BJ (cell line): ENCODE data around the gene TNFRSF17. TPM values are rescaled to one million over a fixed set of nuclear protein-coding genes. Genes with fewer than 3 reads are reported as not detected.

Experiments used
- CTCF ChIA-PET: fragments of 350-600 bp; formaldehyde crosslinking; extraction: SDS; loops from one replicate; lab custom pipeline; 2021; ENCODE audit warnings: antibody characterized with exemption, inconsistent platforms; lab: Yijun Ruan, JAX
- POLR2A ChIA-PET: fragments of 300-600 bp; sonication (Branson Sonifier 250); formaldehyde crosslinking; extraction: SDS; loops from one replicate; lab custom pipeline; 2021; ENCODE audit warnings: antibody characterized with exemption; lab: Charles Lee
- DNase-seq: peaks from one replicate; pipeline ENCODE4 v3.0.0-alpha.2; 2011; ENCODE audit warnings: low read depth
- H3K27me3 ChIP-seq: 2 replicates; pipeline ENCODE4 v1.6.0; 2011; ENCODE audit warnings: low read length; ENCODE audit not compliant: control insufficient read depth, insufficient read depth
- H3K36me3 ChIP-seq: 2 replicates; pipeline ENCODE4 v1.5.1; 2011; ENCODE audit warnings: low read length; ENCODE audit not compliant: control insufficient read depth, insufficient read depth
- H3K4me3 ChIP-seq: 2 replicates; pipeline ENCODE4 v1.5.1; 2011; ENCODE audit warnings: low read depth, mild to moderate bottlenecking, control low read depth, low read length
- CTCF ChIP-seq: IDR thresholded peaks from 2 replicates; pipeline ENCODE4 v1.5.1; 2011; ENCODE audit warnings: low read depth, mild to moderate bottlenecking, control low read depth, inconsistent platforms, low read length, moderate library complexity; ENCODE audit not compliant: insufficient read depth
- polyA plus RNA-seq: library from polyadenylated mRNA; depleted of rRNA; stranded (reverse); fragments of >200 nt; gene quantifications from 2 replicates; pipeline ENCODE4 v1.2.3, GENCODE V29; 2011; rRNA removed
- small RNA-seq: library from RNA; depleted of rRNA; stranded (forward); fragments of <200 nt; gene quantifications from one replicate; pipeline ENCODE3, GENCODE V24; 2012; ENCODE audit warnings: low replicate concordance, low read depth; ENCODE audit not compliant: insufficient read length

TNFRSF17 gene
- polyA plus RNA-seq, 1 experiment, result not detected

GRCh38 chr16:12010388-12011251, 45.6 kb downstream of the TNFRSF17 start:
- no peak for TF ChIP-seq CTCF
- POLR2A ChIA-PET, result interaction anchor here (0.7 kb wide), 1 partner anchor 27 kb away, joined by 4 read pairs; no protein-coding TSS in a partner anchor
- CTCF ChIA-PET, result interaction anchor here (0.9 kb wide), 1 partner anchor 10 kb away, joined by 4 read pairs; no protein-coding TSS in a partner anchor
- Histone ChIP-seq H3K4me3 (no peak overlapping the region), H3K36me3 (peaks cover 2% of the 10 kb centered on the region), H3K27me3 (no peaks in the 10 kb centered on the region)
- peak; percentile 24 for DNase-seq

- H3K36me3 ChIP-seq, result peaks cover 2% of the 10 kb centered on the region
- CTCF ChIA-PET, result no interaction called here
- POLR2A ChIA-PET, result no interaction called here
- no peak overlapping the region for H3K4me3 ChIP-seq
- H3K27me3 ChIP-seq, result no peaks in the 10 kb centered on the region
- no peak for TF ChIP-seq CTCF
- DNase-seq, result no peak
Observed at GRCh38 chr16:12011565-12011964, 46.6 kb downstream of the TNFRSF17 start.

- DNase-seq, result no peak
- CTCF ChIA-PET, result no interaction called here
- Histone ChIP-seq H3K27me3 (no peaks in the 10 kb centered on the region), H3K36me3 (no peaks in the 10 kb centered on the region), H3K4me3 (no peak overlapping the region)
- POLR2A ChIA-PET, result no interaction called here
- no peak for TF ChIP-seq CTCF
Observed at GRCh38 chr16:12016291-12016947, 51.4 kb downstream of the TNFRSF17 start.

GRCh38 chr16:12017558-12017957, 52.5 kb downstream of the TNFRSF17 start:
- Histone ChIP-seq H3K4me3 (no peak overlapping the region), H3K27me3 (no peaks in the 10 kb centered on the region), H3K36me3 (no peaks in the 10 kb centered on the region)
- DNase-seq, result peak; percentile 60
- no peak for TF ChIP-seq CTCF
- ChIA-PET POLR2A (interaction anchor here (0.7 kb wide), 1 partner anchor 18 kb away, joined by 5 read pairs; no protein-coding TSS in a partner anchor), CTCF (interaction anchor here (0.6 kb wide), 1 partner anchor 50 kb away, joined by 5 read pairs; no protein-coding TSS in a partner anchor)

Small RNA genes lying within 50 kb of the gene (small RNA-seq; reads per million reads assigned to genes)
- gene AC007216.5, result not detected
- gene UBL5P4, result not detected

Other genes with a start within 250 kb of the TNFRSF17 start
- gene TXNDC11, start 222.4 kb upstream of the TNFRSF17 start, polyA plus RNA-seq, result 41.6 and 45.1 TPM in 2 replicates
- gene ZC3H7A, start 168.0 kb upstream of the TNFRSF17 start, polyA plus RNA-seq, result 30.4 and 54.9 TPM in 2 replicates
- 36.4 and 82.8 TPM in 2 replicates for gene RSL1D1, start 113.7 kb upstream of the TNFRSF17 start, polyA plus RNA-seq
- 39.3 and 92.3 TPM in 2 replicates for gene GSPT1, start 49.3 kb upstream of the TNFRSF17 start, polyA plus RNA-seq
- gene NPIPB2, start 23.2 kb upstream of the TNFRSF17 start, polyA plus RNA-seq, result 6.4 and 8.9 TPM in 2 replicates
- 11.5 and 16.6 TPM in 2 replicates for gene SNX29, start 11.5 kb downstream of the TNFRSF17 start, polyA plus RNA-seq